Measurements from ENCODE around the gene DSG4.

DSG4 gene

GRCh38 chr18:31446854-31447253 lies 70.3 kb downstream of the DSG4 start:
- H3K4me1 Mint-ChIP-seq (ENCODE audit: low read depth) = no peaks in the 10 kb centered on the region
- no peaks in the 10 kb centered on the region for H3K27me3 Mint-ChIP-seq (ENCODE audit: low read depth)

DNA sequence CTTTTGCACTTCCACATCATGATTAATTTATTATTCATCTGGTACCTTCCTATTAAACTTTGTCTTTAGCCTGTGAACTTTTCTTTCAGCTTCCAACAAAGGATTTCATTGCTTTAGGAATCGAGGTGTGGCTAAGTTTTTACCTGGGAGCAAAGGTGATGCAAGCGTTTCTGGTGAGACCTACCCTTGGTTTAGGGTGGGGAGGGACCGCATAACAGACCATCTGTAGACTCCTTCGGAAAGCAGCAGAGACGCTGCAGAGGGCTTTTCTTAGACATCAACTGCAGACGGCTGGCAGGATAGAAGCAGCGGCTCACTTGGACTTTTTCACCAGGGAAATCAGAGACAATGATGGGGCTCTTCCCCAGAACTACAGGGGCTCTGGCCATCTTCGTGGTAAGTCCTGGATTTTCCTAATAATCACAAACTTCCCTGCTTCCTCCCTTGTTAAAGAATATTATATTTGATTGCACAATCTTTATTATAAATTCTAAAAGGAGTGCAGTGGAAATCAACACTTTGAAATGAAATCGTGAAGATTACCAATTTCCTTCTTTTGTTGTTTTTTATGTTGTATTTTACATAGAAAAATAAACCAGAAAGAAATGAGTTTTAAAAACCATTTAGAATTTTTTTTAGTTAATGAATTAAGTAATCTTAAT lies 71.1 kb downstream of the DSG4 start, which contains the start of gene DSG3:
Gene DSG3, plus strand, starts transcription at position 212 of the 662 bp plus-strand sequence. Its CDS starts 137 bp downstream, at position 349.
- no peaks in the 10 kb centered on the region for H3K9me3 Mint-ChIP-seq
- H3K27me3 Mint-ChIP-seq (ENCODE audit: low read depth) = no peaks in the 10 kb centered on the region
- no peak within 1 kb of the TSS for H3K27ac Mint-ChIP-seq
- no peak within 1 kb of the TSS for H3K4me3 Mint-ChIP-seq
- no peaks in the 10 kb centered on the region for H3K4me1 Mint-ChIP-seq (ENCODE audit: low read depth)
- H3K36me3 Mint-ChIP-seq (ENCODE audit: low read depth) = no peaks in the 10 kb centered on the region

More at GRCh38 chr18:31446854-31447253, 70.3 kb downstream of the DSG4 start:
- no peak overlapping the region for H3K4me3 Mint-ChIP-seq
- H3K27ac Mint-ChIP-seq = no peak overlapping the region
- no peaks in the 10 kb centered on the region for H3K36me3 Mint-ChIP-seq (ENCODE audit: low read depth)
- no peaks in the 10 kb centered on the region for H3K9me3 Mint-ChIP-seq

- no peaks in the 10 kb centered on the region for H3K4me1 Mint-ChIP-seq (ENCODE audit: low read depth)
- H3K27ac Mint-ChIP-seq = no peak overlapping the region
- no peaks in the 10 kb centered on the region for H3K9me3 Mint-ChIP-seq
- no peaks in the 10 kb centered on the region for H3K27me3 Mint-ChIP-seq (ENCODE audit: low read depth)
- no peak overlapping the region for H3K4me3 Mint-ChIP-seq
- no peaks in the 10 kb centered on the region for H3K36me3 Mint-ChIP-seq (ENCODE audit: low read depth)
Observed at GRCh38 chr18:31450409-31450808, 73.8 kb downstream of the DSG4 start.

- Mint-ChIP-seq H3K27me3 (ENCODE audit: low read depth) (no peaks in the 10 kb centered on the region), H3K4me3 (no peak overlapping the region), H3K27ac (no peak overlapping the region), H3K36me3 (ENCODE audit: low read depth) (no peaks in the 10 kb centered on the region), H3K4me1 (ENCODE audit: low read depth) (no peaks in the 10 kb centered on the region), H3K9me3 (no peaks in the 10 kb centered on the region)
Observed at GRCh38 chr18:31451625-31452024, 75.0 kb downstream of the DSG4 start.

DNA sequence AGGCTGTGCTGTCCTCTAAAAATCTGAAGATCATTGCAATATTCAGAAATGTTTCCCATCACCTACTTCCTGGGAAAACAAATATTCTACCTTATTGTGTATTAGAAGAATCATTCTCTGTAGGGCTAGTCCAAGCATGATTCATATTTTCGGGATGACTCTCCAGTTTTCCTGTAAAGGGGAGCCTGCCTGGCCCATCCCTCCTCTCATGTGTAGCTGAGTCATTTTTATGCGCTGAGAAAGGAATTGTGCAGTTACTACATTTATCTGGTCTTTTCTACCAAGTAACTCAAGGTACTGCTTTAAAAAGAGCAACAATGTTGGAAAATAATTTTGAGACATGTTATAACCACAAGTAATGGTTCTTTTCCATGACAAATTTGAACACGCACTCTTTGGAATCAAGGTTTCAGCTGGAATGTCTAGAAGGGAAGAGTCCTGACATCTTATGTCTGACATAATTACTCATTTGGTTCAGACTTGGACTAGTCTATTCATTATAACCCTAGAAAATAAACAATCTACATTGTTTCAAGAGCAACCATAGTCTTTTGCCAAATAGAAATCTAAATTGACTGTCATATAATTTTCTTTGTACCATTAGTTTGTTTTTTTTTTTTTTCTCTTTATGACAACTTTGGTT lies 77.6 kb downstream of the DSG4 start:
- no peak overlapping the region for H3K4me3 Mint-ChIP-seq
- H3K9me3 Mint-ChIP-seq = no peaks in the 10 kb centered on the region
- no peak overlapping the region for H3K27ac Mint-ChIP-seq
- no peaks in the 10 kb centered on the region for H3K4me1 Mint-ChIP-seq (ENCODE audit: low read depth)
- H3K27me3 Mint-ChIP-seq (ENCODE audit: low read depth) = no peaks in the 10 kb centered on the region
- H3K36me3 Mint-ChIP-seq (ENCODE audit: low read depth) = no peaks in the 10 kb centered on the region

Measured in T-helper 1 cell treated with Interleukin-12 subunit alpha and Interleukin-12 subunit beta and Interleukin-4 antibody, amounts not matched to agents 30 μg/mL and 1 μg/mL, for 36 hours (primary cell).